HCT116 (cell line): Measurements from ENCODE around the gene H6PD. TPM values are rescaled to one million over a fixed set of nuclear protein-coding genes. Genes with fewer than 3 reads are reported as not detected.

Source experiments
- ATAC-seq: fragments of 200-7000 bp; cut with Tn5 transposase; 2 replicates; pipeline ENCODE4 v1.9.1; 2020; ENCODE audit warnings: mild to moderate bottlenecking, moderate library complexity
- BruUV-seq: library from RNA; stranded (reverse); fragments of 400-500 nt; replicated peaks from 2 replicates; lab custom pipeline; 2021; lab: Mats Ljungman, UMichigan
- CTCF ChIA-PET: fragments of 300-600 bp; sonication (Branson Sonifier 250); formaldehyde crosslinking; loops from one replicate; lab custom pipeline; 2021; ENCODE audit warnings: antibody characterized with exemption; lab: Charles Lee
- POLR2A ChIA-PET: fragments of 300-600, 350-600 bp; sonication (Branson Sonifier 250); formaldehyde crosslinking; loops from one replicate; lab custom pipeline; 2021; ENCODE audit warnings: antibody characterized with exemption; lab: Charles Lee
- RAD21 ChIA-PET, 2 experiments: fragments of 300-600 bp; sonication (Branson Sonifier 250); formaldehyde crosslinking; loops; one replicate each; lab custom pipeline; 2023; ENCODE audit warnings: low total read pairs in 2 of 2; ENCODE audit not compliant: uncharacterized antibody in 2 of 2, unreplicated experiment in 2 of 2, low non-redundant PET in 1 of 2; lab: Charles Lee
- DNase-seq: peaks from one replicate; pipeline ENCODE4 v3.0.0-alpha.2; 2010; ENCODE audit warnings: low read depth, low spot score
- H2AFZ ChIP-seq: fragments of 200-600 bp; shearing (Covaris generic), sonication (generic); 2 replicates; pipeline ENCODE4 v1.6.1; 2017; ENCODE audit warnings: low read depth, mixed run types, mixed read lengths, antibody characterized with exemption, low read length; ENCODE audit not compliant: poor library complexity, severe bottlenecking
- H3K27ac ChIP-seq: 2 replicates; pipeline ENCODE4 v1.5.1; 2012; ENCODE audit warnings: low read depth, low read length
- H3K27me3 ChIP-seq: fragments of 200-600 bp; sonication (generic); 2 replicates; pipeline ENCODE4 v1.6.1; 2016; ENCODE audit warnings: mixed run types, low read length, mixed read lengths; ENCODE audit not compliant: insufficient read depth
- H3K36me3 ChIP-seq, 2 experiments: fragments of 200-500 bp in 1 of 2; fragments of 200-600 bp in 1 of 2; sonication (Bioruptor generic) in 1 of 2; sonication (generic) in 1 of 2; 2 replicates each; pipeline versions ENCODE4 v1.5.1 to v1.6.1; 2014 to 2016; ENCODE audit warnings: low read length in 2 of 2, inconsistent platforms in 1 of 2, mixed read lengths in 1 of 2, mixed run types in 1 of 2; ENCODE audit not compliant: insufficient read depth in 2 of 2, control insufficient read depth in 1 of 2
- H3K4me1 ChIP-seq, 2 experiments: fragments of 200-600 bp in 1 of 2; sonication (generic) in 1 of 2; 2 replicates each; pipeline versions ENCODE4 v1.5.1 to v1.6.1; 2012 to 2017; ENCODE audit warnings: low read length in 2 of 2, inconsistent platforms in 1 of 2, mild to moderate bottlenecking in 1 of 2, mixed read lengths in 1 of 2, mixed run types in 1 of 2, moderate library complexity in 1 of 2; ENCODE audit not compliant: insufficient read depth in 2 of 2, control insufficient read depth in 1 of 2
- H3K4me2 ChIP-seq: fragments of 200-600 bp; sonication (generic); 2 replicates; pipeline ENCODE4 v1.6.1; 2017; ENCODE audit warnings: mixed run types, low read length, mixed read lengths
- H3K4me3 ChIP-seq, 2 experiments: fragments of 200-600 bp in 1 of 2; sonication (generic) in 1 of 2; replicated peaks in 1 of 2; 2 replicates each; pipeline ENCODE4 v1.5.1; 2011 to 2016; ENCODE audit warnings: low read length in 2 of 2, control low read depth in 1 of 2, low read depth in 1 of 2, mild to moderate bottlenecking in 1 of 2, mixed read lengths in 1 of 2, mixed run types in 1 of 2
- H3K79me2 ChIP-seq: fragments of 200-600 bp; sonication (generic); 2 replicates; pipeline ENCODE4 v1.6.1; 2017; ENCODE audit warnings: mild to moderate bottlenecking, mixed run types, low read length, moderate library complexity, mixed read lengths; ENCODE audit not compliant: insufficient read depth
- H3K9ac ChIP-seq: fragments of 200-600 bp; sonication (generic); 2 replicates; pipeline ENCODE4 v1.6.1; 2016; ENCODE audit warnings: low read length, mixed read lengths
- H3K9me2 ChIP-seq: fragments of 200-600 bp; sonication (generic), shearing (Covaris generic); 2 replicates; pipeline ENCODE4 v1.6.1; 2017; ENCODE audit warnings: mixed run types, mild to moderate bottlenecking, moderate library complexity; ENCODE audit not compliant: insufficient read depth
- H3K9me3 ChIP-seq, 2 experiments: fragments of 200-500 bp in 1 of 2; fragments of 200-600 bp in 1 of 2; sonication (Bioruptor generic) in 1 of 2; sonication (generic) in 1 of 2; 2 replicates each; pipeline ENCODE4 v1.6.1; 2014 to 2017; ENCODE audit warnings: low read length in 2 of 2, mixed read lengths in 2 of 2, inconsistent platforms in 1 of 2, low read depth in 1 of 2, mild to moderate bottlenecking in 1 of 2, mixed run types in 1 of 2, moderate library complexity in 1 of 2; ENCODE audit not compliant: control insufficient read depth in 1 of 2, insufficient read depth in 1 of 2
- H4K20me1 ChIP-seq: fragments of 200-600 bp; sonication (generic), shearing (Covaris generic); 2 replicates; pipeline ENCODE4 v1.6.1; 2017; ENCODE audit warnings: mixed run types, mild to moderate bottlenecking, moderate library complexity; ENCODE audit not compliant: insufficient read depth
- EGR1 ChIP-seq: IDR thresholded peaks from 2 replicates; pipeline ENCODE4 v1.6.1; 2012; ENCODE audit warnings: low read depth
- POLR2AphosphoS5 ChIP-seq: IDR thresholded peaks from 2 replicates; pipeline ENCODE4 v1.6.1; 2011; ENCODE audit warnings: mild to moderate bottlenecking, low read depth, low read length, moderate library complexity
- RAD21 ChIP-seq: IDR thresholded peaks from 2 replicates; pipeline ENCODE4 v1.6.1; 2012; ENCODE audit warnings: low read depth, mild to moderate bottlenecking
- TCF7L2 ChIP-seq: IDR thresholded peaks from 2 replicates; pipeline ENCODE4 v1.7.0; 2011; ENCODE audit warnings: borderline replicate concordance, inconsistent platforms; ENCODE audit not compliant: insufficient read depth, insufficient read length; ENCODE audit errors: extremely low read depth
- ZFX ChIP-seq: fragments of 450-650 bp; IDR thresholded peaks from 2 replicates; pipeline ENCODE4 v1.6.1; 2017
- ZNF274 ChIP-seq: fragments of 200-500 bp; sonication (Bioruptor generic); IDR thresholded peaks from 2 replicates; pipeline ENCODE4 v1.6.1; 2014; ENCODE audit warnings: mild to moderate bottlenecking, low read depth, low read length, inconsistent platforms
- intact Hi-C: fragments of 100-400 bp; cut with micrococcal nuclease; formaldehyde crosslinking; loops from 2 replicates; pipeline ENCODE4 v1.10.0; 2022
- total RNA-seq: library from RNA; stranded (reverse); gene quantifications from one replicate; pipeline ENCODE4 v1.2.1, GENCODE V29; 2021; ENCODE audit not compliant: unreplicated experiment
- TF ChIP-seq, protein P1 (sequence below): IDR thresholded peaks from 2 replicates; pipeline ENCODE4 v1.6.1; 2012
- TF ChIP-seq, protein P2 (sequence below): IDR thresholded peaks from 2 replicates; pipeline ENCODE4 v1.6.1; 2012

Gene H6PD
- total RNA-seq, 1 experiment from 2014 or later = 16.2 TPM

DNA sequence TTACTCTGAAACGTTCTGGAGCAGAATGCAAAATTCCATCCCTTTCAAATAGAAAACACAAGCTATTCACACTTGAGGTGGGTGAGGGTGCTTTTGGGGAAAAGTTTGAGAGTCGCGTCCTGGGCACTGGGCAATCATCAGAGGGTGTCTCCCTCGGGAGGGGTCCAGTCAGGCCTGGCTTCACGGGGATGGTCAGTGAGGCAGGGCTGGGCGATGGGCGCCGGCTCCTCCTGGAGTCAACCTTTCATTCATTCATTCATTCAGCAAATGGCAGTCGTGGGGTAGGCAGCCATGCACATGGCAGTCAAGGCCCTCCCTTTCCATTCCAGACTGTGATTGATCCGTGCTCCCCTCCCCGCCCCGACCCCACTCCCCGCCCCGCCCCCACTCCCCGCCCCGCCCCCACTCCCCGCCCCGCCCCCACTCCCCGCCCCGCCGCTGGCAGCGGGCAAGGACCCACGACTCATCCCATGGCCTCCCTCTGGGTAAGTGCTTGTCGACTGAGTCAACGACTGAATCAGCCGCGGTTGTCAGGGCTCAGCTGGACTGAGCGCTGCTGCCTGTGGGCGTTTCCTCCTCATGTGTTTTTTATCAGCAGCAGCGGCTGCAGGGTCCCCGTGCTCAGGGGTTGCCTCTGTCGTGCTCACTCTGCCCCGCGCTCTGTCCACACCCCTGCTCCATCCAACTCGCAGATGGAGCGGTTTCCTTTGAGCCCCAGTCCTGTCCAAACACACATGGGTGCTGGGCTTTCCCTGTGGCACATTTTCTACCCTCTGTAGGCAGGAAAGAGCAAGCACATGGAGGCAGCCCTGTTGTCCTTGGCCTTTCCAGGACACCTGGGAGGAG is 45.7 kb downstream of the H6PD start (continued):
- TF ChIP-seq ZFX (no peak), TCF7L2 (no peak), POLR2AphosphoS5 (peak; percentile 49; the same call in 1 of the 2 replicates)
- TF ChIP-seq, protein P1, sequence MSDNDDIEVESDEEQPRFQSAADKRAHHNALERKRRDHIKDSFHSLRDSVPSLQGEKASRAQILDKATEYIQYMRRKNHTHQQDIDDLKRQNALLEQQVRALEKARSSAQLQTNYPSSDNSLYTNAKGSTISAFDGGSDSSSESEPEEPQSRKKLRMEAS = peak; percentile 84

DNA sequence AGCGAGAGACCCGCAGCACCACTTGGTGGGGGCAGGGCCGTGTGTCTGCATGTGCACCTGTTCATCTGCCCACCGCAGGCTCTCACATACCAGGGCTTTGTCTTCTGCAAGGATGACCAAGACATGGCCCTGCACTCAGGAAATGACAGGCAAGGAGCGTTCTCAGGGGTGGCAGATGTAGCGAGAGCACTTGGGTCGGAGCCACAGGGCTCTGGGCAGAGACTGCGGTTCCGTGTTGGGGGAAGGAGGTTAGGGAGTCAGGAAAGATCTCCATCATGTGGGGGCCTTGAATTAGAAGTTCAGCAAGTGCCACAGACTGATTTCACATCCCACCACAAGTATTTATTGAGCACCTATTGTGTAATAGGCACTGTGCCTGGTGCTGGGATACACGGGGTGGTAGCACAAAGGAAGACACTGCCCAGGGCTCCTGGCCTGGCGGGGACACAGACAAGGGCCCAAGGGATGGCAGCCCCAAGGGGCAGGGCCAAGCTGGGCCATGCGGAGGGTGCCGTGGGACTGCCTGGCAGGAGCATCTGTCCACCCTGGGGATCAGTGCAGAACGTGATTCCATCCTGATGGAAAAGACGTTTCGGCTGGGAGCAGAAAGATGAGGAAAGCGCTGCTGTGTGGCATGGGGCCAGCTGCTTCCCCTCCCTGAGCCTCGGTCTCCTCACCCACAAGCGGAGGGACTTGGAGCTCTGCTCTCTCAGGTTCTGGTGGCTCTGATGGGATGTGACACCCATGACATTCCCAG is 46.7 kb downstream of the H6PD start:
- no peaks in the 10 kb centered on the region for H4K20me1 ChIP-seq
- H3K27ac ChIP-seq = no peak overlapping the region
- H3K4me1 ChIP-seq = peaks cover 20 to 43% of the 10 kb centered on the region in 2 experiments; a peak in 3 of 4 replicates
- no peak for ATAC-seq
- H3K9me3 ChIP-seq = peaks cover 4 to 7% of the 10 kb centered on the region in 2 experiments; a peak in 2 of 4 replicates
- POLR2A ChIA-PET = interaction anchor here (1.0 to 1.9 kb wide), 2 partner anchors 10 to 20 kb away, joined by 3 to 4 read pairs; no protein-coding TSS in a partner anchor
- TF ChIP-seq RAD21 = no peak
- no peak for TF ChIP-seq EGR1
- TF ChIP-seq ZNF274 = no peak
- TF ChIP-seq, protein P2, sequence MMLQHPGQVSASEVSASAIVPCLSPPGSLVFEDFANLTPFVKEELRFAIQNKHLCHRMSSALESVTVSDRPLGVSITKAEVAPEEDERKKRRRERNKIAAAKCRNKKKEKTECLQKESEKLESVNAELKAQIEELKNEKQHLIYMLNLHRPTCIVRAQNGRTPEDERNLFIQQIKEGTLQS = no peak
- TF ChIP-seq, all 23 proteins: peak for 0
- Histone ChIP-seq H3K9me2 (no peaks in the 10 kb centered on the region), H3K27me3 (no peaks in the 10 kb centered on the region), H3K36me3 (no peaks in the 10 kb centered on the region), H3K9ac (peak overlapping the region; percentile 48), H3K79me2 (no peaks in the 10 kb centered on the region), H3K4me3 (no peak overlapping the region), H3K4me2 (peak overlapping the region; percentile 91), H2AFZ (peak overlapping the region; percentile 74)
- intact Hi-C loops = no loop called here
- no TSS peak for BruUV-seq
- ChIA-PET CTCF (interaction anchor here (1.2 to 2.2 kb wide), 2 partner anchors 9 to 47 kb away, joined by 3 to 8 read pairs; partner anchors contain the start of gene H6PD), RAD21 (interaction anchor here in 1 of 2 experiments (1.3 kb wide), 1 partner anchor 14 kb away, joined by 3 read pairs; no protein-coding TSS in a partner anchor)
- no peak for DNase-seq
